ENCODE data around the gene THSD4.
"Not testable (repeated sequence)": the region's sequence is repeated elsewhere in the genome, so short reads cannot be mapped to it uniquely, and the experiment has no call there.

GRCh38 chr15:71670222-71670621 is 555.0 kb downstream of the THSD4 start:
- TF ChIP-seq RFX5 (IDR thresholded peaks at IDR 0.05; ENCODE audit: borderline replicate concordance, low read depth, low read length); POLR2A (IDR thresholded peaks at IDR 0.05; ENCODE audit: control extremely low read depth in 1 of 2, low read depth in 2 of 2, low read length in 2 of 2): not testable (repeated sequence)

All from H1 (cell line).